Measurements from ENCODE around the gene KLHDC4. TPM values are rescaled to one million over a fixed set of nuclear protein-coding genes. Genes with fewer than 3 reads are reported as not detected.

Gene KLHDC4
- total and polyA plus RNA-seq, 9 donors, result 18.4 to 38.0 (median 26.1) TPM

- Histone ChIP-seq H3K4me3 (ENCODE audit: low read length) (no peak overlapping the region), H3K27me3 (ENCODE audit: control insufficient read depth, insufficient read depth, low read length) (no peaks in the 10 kb centered on the region), H3K36me3 (ENCODE audit: control insufficient read depth, insufficient read depth, low read length) (peaks cover 64% of the 10 kb centered on the region), H3K4me1 (ENCODE audit: control insufficient read depth, insufficient read depth, low read length) (no peaks in the 10 kb centered on the region), H3K27ac (ENCODE audit: low read length) (no peak overlapping the region), H3K9me3 (replicated peaks; ENCODE audit: control insufficient read depth, low read depth, low read length) (no peaks in the 10 kb centered on the region)
- WGBS (ENCODE audit: insufficient coverage), result 92% methylated on average over 7 of the region's 8 CpGs
- no peak for DNase-seq
These were observed 19.6 kb downstream of the KLHDC4 start for GRCh38 chr16:87746178-87746577.

DNA sequence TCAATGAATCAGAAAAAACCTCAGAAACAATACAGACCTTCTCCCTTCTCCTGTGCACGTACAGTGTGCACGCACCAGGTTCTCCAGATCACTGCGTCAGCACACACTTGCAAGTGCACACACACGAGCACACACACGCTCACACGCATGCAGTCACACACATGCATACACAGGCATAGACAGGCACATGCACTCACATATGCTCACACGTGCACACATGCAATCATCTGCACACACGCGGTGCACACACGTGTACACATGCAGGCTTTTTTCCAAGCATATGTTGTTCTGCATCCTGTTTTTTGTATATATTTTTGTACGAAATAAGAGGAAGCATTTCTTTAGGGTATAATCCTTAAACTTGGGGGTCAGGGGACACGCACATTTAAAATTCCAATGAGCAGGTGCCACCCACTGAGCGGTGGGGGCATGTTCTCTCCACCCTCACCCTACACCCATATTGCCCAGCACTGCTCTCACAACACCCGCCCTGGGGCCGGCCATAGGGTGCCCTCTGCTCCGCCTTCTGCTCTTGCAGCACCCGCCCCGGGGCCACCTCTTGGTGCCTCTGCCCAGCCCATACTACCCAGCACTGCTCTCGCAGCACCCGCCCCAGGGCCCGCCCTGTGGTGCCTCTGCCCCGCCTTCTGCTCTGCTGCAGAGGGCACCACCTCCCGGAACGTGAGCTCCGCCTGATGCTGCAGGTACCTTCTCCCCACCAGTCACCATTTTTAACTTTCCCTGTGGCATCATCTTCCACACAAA, 20.9 kb downstream of the KLHDC4 start:
- 95% methylated on average over 18 of the region's 25 CpGs for WGBS (ENCODE audit: insufficient coverage)
- Histone ChIP-seq H3K36me3 (ENCODE audit: control insufficient read depth, insufficient read depth, low read length) (peaks cover 66% of the 10 kb centered on the region), H3K4me1 (ENCODE audit: control insufficient read depth, insufficient read depth, low read length) (no peaks in the 10 kb centered on the region), H3K27me3 (ENCODE audit: control insufficient read depth, insufficient read depth, low read length) (no peaks in the 10 kb centered on the region), H3K9me3 (replicated peaks; ENCODE audit: control insufficient read depth, low read depth, low read length) (no peaks in the 10 kb centered on the region), H3K27ac (ENCODE audit: low read length) (no peak overlapping the region), H3K4me3 (ENCODE audit: low read length) (no peak overlapping the region)
- no peak for DNase-seq

DNA sequence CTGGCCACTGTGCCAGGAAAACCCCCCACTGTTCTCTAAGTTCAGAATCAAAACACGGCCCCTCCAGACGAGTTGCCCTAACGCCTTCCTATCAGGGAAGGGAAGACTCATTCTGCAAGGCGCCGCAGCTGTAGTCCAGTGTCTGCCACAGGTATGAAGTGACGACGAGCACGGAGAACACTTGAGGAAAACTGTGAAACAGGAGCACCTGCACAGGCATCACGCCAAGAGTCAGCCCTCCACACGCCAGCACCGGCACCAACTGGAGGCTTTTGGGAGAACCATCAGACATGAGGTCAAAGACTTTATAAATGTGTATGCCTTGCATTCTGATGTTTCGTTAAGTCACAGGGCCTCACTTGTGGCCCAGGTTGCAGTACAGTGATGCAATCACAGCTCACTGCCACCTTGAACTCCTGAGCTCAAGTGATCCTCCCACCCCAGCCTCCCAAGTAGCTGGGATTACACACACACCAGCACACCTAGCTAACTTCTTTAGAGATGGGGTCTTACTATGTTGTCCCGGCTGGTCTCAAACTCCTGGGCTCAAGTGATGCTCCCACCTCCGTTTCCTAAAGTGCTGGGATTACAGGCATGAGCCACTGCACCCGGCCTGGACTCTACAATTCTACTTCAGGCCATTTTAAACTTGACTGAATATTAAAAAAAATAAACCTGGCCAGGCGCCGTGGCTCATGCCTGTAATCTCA, 22.9 kb downstream of the KLHDC4 start:
- Histone ChIP-seq H3K4me3 (ENCODE audit: low read length) (no peak overlapping the region), H3K36me3 (ENCODE audit: control insufficient read depth, insufficient read depth, low read length) (peaks cover 53% of the 10 kb centered on the region), H3K27ac (ENCODE audit: low read length) (no peak overlapping the region), H3K9me3 (replicated peaks; ENCODE audit: control insufficient read depth, low read depth, low read length) (no peaks in the 10 kb centered on the region), H3K27me3 (ENCODE audit: control insufficient read depth, insufficient read depth, low read length) (no peaks in the 10 kb centered on the region), H3K4me1 (ENCODE audit: control insufficient read depth, insufficient read depth, low read length) (no peaks in the 10 kb centered on the region)
- 94% methylated on average over 10 of the region's 17 CpGs for WGBS (ENCODE audit: insufficient coverage)
- no peak for DNase-seq

DNA sequence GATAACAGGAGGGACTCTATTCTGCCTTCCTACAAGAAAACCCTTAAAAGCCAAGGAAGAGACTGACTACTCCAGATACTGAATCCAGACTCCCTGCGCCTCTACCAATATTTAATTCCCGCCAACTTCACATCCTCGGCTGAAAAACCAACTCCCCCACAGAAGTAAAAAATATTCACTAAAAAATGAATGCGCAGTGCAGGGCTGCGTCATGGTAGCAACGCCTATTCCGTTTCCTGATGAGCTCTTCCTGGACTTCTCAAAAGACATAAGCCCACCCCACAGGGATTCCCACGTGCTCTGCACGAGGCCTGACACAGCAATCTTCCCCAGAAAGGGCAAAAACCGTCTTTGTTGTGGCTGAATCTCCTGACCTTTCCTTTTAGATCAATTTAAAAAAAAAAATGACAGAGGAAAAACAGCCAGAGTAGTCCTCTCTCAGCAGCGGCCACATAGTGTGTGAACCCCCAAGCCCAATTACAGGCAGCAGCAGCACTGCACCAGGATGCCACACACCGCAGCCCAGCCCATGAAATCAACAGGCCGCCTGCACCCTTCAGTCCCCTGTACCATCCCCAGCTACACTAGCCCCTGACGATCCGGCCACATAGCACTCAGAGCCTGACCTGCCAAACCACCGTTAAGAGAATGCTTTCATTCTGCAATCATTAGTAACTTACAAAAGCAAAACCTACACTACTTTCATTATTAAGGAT, 23.9 kb downstream of the KLHDC4 start:
- Histone ChIP-seq H3K36me3 (ENCODE audit: control insufficient read depth, insufficient read depth, low read length) (peaks cover 49% of the 10 kb centered on the region), H3K27me3 (ENCODE audit: control insufficient read depth, insufficient read depth, low read length) (no peaks in the 10 kb centered on the region), H3K4me3 (ENCODE audit: low read length) (no peak overlapping the region), H3K27ac (ENCODE audit: low read length) (no peak overlapping the region), H3K4me1 (ENCODE audit: control insufficient read depth, insufficient read depth, low read length) (no peaks in the 10 kb centered on the region), H3K9me3 (replicated peaks; ENCODE audit: control insufficient read depth, low read depth, low read length) (no peaks in the 10 kb centered on the region)
- 90% methylated on average over 13 of the region's 16 CpGs for WGBS (ENCODE audit: insufficient coverage)
- no peak for DNase-seq

DNA sequence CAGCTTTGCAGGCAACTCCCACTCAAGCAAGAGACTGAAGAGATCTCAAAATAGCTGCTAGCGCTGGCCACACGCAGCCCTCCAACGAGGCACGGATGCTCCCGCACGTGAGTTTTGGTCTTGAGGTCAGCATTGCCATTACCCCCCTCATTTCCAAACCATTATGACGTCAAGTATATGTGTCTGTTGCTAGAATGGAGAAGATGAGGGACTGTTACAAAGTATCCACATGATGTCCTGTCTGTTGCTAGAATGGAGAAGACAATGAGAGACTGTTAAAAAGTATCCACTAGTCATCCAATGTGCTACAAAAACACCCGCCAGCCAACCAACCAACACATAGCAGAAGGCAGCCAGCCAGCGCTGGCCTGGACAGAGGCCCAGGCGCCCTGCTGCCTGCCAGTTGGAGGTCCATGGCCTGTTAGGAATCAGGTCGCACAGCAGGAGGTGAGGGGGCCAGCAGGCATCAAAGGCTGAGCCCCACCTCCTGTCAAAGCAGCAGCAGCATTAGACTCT, 24.8 kb downstream of the KLHDC4 start:
- Histone ChIP-seq H3K27ac (ENCODE audit: low read length) (no peak overlapping the region), H3K9me3 (replicated peaks; ENCODE audit: control insufficient read depth, low read depth, low read length) (no peaks in the 10 kb centered on the region), H3K27me3 (ENCODE audit: control insufficient read depth, insufficient read depth, low read length) (no peaks in the 10 kb centered on the region), H3K4me3 (ENCODE audit: low read length) (no peak overlapping the region), H3K4me1 (ENCODE audit: control insufficient read depth, insufficient read depth, low read length) (no peaks in the 10 kb centered on the region), H3K36me3 (ENCODE audit: control insufficient read depth, insufficient read depth, low read length) (peaks cover 48% of the 10 kb centered on the region)
- WGBS (ENCODE audit: insufficient coverage), result 59% methylated on average over 2 of the region's 11 CpGs
- DNase-seq, result no peak

DNA sequence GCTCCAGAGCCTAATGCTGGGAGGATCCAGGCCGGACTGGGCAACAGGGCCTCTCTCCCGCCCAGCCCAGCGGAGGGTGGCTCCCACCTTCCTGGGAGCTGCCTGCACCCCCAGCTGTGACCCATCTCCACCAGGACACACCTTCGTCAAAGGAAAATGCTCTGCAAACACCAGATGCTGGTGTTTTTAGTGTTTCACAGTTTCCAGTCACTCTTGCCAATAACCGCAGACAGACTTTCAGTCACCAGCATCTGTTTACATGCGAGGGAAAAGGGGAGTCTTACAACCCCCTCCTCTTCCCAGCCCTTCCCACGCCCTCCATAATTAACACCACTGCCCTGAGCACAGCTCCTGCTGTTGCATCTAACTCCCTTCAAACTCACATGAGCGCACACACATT, 25.3 kb downstream of the KLHDC4 start:
- no peak overlapping the region for H3K27ac ChIP-seq (ENCODE audit: low read length)

DNA sequence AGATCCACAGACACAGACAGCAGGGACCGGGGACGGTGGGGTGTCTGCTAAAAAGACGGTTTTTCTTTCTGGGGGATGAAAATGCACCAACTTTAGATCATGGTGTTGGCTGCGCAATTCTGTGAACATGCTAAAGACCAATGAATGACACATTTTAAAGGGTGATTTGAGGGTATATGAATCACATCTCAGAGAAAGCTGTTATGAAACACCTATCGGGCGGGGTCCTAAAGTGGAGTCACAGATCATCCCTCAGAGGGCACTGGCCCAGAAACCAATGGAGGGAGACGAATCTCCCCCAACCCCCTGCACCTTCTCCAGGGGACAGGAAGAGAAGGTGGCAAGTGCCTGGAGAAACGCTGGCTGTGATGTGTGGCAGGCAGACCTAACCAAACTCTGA, 26.0 kb downstream of the KLHDC4 start:
- no peak overlapping the region for H3K27ac ChIP-seq (ENCODE audit: low read length)
- peaks cover 4% of the 10 kb centered on the region for H3K4me1 ChIP-seq (ENCODE audit: control insufficient read depth, insufficient read depth, low read length)
- no peak overlapping the region for H3K4me3 ChIP-seq (ENCODE audit: low read length)
- H3K9me3 ChIP-seq (replicated peaks; ENCODE audit: control insufficient read depth, low read depth, low read length), result no peaks in the 10 kb centered on the region
- peaks cover 38% of the 10 kb centered on the region for H3K36me3 ChIP-seq (ENCODE audit: control insufficient read depth, insufficient read depth, low read length)
- 88% methylated on average over 3 of the region's 8 CpGs for WGBS (ENCODE audit: insufficient coverage)
- no peaks in the 10 kb centered on the region for H3K27me3 ChIP-seq (ENCODE audit: control insufficient read depth, insufficient read depth, low read length)
- no peak for DNase-seq

More for the DNA sequence above, 25.3 kb downstream of the KLHDC4 start:
- WGBS (ENCODE audit: insufficient coverage), result 68% methylated on average over 3 of the region's 8 CpGs
- peaks cover 2% of the 10 kb centered on the region for H3K4me1 ChIP-seq (ENCODE audit: control insufficient read depth, insufficient read depth, low read length)
- H3K4me3 ChIP-seq (ENCODE audit: low read length), result no peak overlapping the region
- peak; percentile 30 for DNase-seq
- H3K9me3 ChIP-seq (replicated peaks; ENCODE audit: control insufficient read depth, low read depth, low read length), result no peaks in the 10 kb centered on the region
- H3K36me3 ChIP-seq (ENCODE audit: control insufficient read depth, insufficient read depth, low read length), result peaks cover 43% of the 10 kb centered on the region
- H3K27me3 ChIP-seq (ENCODE audit: control insufficient read depth, insufficient read depth, low read length), result no peaks in the 10 kb centered on the region

- Histone ChIP-seq H3K4me1 (ENCODE audit: control insufficient read depth, insufficient read depth, low read length) (peaks cover 4% of the 10 kb centered on the region), H3K27ac (ENCODE audit: low read length) (no peak overlapping the region)
These were observed 29.8 kb downstream of the KLHDC4 start for GRCh38 chr16:87736008-87736382.

DNA sequence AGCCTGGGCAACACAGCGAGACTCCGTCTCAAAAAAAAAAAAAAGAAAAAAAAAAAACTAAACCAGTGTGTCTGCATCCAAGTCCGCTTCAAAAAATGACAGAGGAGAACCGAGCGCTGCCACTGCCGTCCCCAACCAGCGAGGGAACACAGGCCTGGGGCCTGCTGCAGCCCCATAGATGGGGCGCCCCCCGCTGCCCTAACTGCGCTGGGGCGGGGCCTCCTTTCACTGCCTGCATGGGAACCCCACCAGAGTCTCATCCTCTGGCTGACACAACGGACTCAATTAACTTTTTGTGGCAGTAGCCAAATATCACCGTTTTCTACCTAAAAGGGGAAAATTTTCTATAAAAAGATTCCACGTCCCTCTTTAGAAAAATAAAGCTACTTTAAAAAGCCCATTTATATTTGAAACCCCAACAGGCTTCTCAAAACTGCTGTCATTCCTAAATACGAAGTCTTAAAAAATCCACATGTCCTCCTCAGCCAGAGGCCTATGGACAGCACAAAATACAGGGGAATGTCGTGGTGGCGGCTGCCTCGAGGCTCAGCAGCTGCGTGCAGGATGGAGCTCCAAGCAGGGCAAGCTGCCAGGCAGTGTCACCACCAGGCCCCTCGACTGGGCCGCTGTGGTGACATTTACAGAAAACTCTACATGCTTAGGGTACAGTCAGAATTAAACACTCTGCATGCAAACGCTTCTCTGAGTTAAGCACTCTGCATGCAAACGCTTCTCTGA, 30.3 kb downstream of the KLHDC4 start:
- H3K9me3 ChIP-seq (replicated peaks; ENCODE audit: control insufficient read depth, low read depth, low read length), result no peaks in the 10 kb centered on the region
- H3K4me3 ChIP-seq (ENCODE audit: low read length), result no peak overlapping the region
- peaks cover 4% of the 10 kb centered on the region for H3K4me1 ChIP-seq (ENCODE audit: control insufficient read depth, insufficient read depth, low read length)
- 71% methylated on average over 16 of the region's 23 CpGs for WGBS (ENCODE audit: insufficient coverage)
- no peaks in the 10 kb centered on the region for H3K27me3 ChIP-seq (ENCODE audit: control insufficient read depth, insufficient read depth, low read length)
- H3K27ac ChIP-seq (ENCODE audit: low read length), result no peak overlapping the region
- DNase-seq, result peak; percentile 30
- H3K36me3 ChIP-seq (ENCODE audit: control insufficient read depth, insufficient read depth, low read length), result peaks cover 33% of the 10 kb centered on the region

More at GRCh38 chr16:87736008-87736382, 29.8 kb downstream of the KLHDC4 start:
- H3K9me3 ChIP-seq (replicated peaks; ENCODE audit: control insufficient read depth, low read depth, low read length), result no peaks in the 10 kb centered on the region
- no peaks in the 10 kb centered on the region for H3K27me3 ChIP-seq (ENCODE audit: control insufficient read depth, insufficient read depth, low read length)
- 87% methylated on average over 12 of the region's 12 CpGs for WGBS (ENCODE audit: insufficient coverage)
- no peak for DNase-seq
- H3K4me3 ChIP-seq (ENCODE audit: low read length), result no peak overlapping the region
- H3K36me3 ChIP-seq (ENCODE audit: control insufficient read depth, insufficient read depth, low read length), result peaks cover 37% of the 10 kb centered on the region
